GM19099 (cell line): Measurements from ENCODE around the gene POLN.

Source experiments
- POLR2A ChIP-seq: IDR thresholded peaks from 3 replicates; pipeline ENCODE4 v1.6.1; 2011; ENCODE audit warnings: low read depth; ENCODE audit not compliant: insufficient read length; ENCODE audit errors: extremely low read depth

The POLN gene

DNA sequence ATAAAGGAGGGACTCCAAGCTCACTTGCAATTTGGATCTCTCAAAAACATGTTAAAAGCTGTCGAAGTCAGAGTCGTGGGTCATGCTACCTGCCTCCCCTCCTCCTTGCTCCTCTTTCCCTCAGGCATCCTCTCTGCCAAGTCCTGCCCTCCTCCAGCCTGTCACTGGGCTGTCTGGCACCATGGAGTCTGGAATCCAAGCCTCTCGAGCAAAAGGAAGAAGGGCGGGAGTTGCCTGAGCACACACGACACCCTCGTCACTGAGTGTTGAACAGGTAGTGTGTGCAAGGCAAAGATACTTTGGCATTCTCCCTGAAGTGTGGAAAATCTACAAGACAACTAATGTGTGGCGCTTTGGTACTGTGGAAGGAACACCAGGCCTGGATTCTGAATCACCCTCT lies 62.2 kb downstream of the POLN start:
- TF ChIP-seq POLR2A, result no peak

GRCh38 chr4:2178986-2179385 lies 62.9 kb downstream of the POLN start:
- TF ChIP-seq POLR2A, result no peak

- no peak for TF ChIP-seq POLR2A
Measured at GRCh38 chr4:2177443-2178093, 64.4 kb downstream of the POLN start.

DNA sequence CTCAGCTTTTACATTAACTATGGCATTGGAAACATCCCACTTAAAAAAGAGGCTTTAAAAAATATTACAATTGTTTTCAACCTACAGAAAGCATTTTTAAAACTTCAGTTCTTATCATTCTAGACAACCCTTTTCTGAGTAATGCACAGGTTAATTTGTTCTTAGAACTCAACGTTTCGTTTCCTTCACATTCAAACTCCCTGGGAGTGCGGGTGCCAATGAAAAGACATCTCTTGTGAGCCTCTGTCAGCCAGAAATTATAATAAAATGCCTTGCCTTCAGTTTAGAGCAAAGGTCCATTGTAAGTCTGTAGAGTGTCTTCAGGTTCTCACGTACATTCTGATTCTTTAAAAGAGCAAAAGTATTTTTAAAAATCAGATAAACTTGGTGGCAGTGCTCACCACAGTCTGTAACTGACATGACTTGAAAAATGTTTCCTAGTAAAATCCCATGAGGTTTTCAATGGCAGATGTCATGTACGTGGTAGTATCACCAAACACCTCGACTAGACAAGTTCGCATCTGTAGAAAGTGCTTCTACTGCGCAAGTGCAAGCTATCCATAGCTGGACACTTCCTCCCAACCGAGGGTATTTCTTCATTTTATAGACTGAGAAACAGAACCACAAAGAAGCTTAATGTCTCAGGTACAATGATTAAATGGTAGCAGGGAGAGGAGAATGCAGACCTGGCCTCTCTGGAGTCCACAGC lies 65.8 kb downstream of the POLN start:
- no peak for TF ChIP-seq POLR2A

DNA sequence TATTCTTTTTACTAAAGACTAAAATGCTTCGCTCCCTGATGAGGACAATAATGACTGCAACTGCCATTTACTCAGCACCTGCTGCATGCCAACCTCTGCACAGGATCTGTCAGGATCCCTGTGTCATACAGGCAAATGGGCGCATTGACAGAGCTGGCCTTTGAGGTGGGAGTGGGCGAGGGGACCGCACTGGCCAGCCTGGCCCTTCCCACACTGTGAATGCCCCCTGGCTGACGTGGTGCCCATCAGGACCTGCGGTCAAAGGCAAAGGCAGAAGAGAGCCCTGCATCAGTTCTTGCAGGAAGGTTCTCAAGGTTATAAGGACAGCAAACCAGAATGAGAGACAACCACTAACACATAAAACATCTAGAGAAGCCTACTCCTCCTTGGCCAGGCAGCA lies 67.9 kb downstream of the POLN start:
- no peak for TF ChIP-seq POLR2A

GRCh38 chr4:2172627-2173231 lies 69.2 kb downstream of the POLN start:
- no peak for TF ChIP-seq POLR2A

GRCh38 chr4:2172161-2172560 lies 69.8 kb downstream of the POLN start:
- no peak for TF ChIP-seq POLR2A

DNA sequence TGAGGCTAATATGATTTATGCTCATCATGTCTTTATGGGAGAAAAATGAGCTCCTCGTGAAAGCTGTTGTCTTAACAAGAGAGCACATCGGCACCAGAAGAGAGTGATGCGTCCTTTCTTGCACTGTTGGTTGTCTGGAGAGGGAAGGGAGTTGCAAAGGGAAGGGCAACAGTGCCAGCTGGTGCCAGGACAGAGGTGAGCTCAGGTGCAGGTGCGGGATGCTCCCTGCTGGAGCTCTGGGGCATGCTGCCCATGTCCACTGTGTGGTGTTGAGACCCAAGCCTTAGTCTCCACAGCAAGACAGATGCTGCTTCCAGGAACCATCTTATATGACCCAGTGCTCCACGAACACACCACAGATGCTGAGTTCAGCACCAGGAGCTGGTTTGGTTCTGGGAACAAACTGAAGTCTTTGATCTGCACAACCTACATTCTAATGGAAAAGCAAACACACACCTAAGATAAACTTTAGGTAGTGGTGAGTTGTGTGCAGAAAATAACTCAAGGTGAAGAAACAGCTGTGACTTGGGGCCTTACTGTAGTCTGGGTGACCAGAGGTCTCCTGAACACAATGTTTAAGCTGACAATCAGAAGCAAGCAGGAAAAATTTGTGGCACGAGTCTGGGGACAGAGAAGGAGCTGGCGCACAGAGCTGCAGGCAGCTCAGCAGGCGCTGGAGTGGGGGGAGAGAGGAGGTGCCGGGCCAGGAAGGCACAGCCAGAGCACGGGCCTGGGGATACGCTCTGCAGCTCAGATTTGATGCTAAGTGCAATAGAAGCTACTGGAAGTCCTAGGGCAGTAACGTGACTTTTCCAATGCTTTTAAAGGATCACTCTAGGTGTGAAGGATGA lies 73.2 kb downstream of the POLN start:
- no peak for TF ChIP-seq POLR2A

GRCh38 chr4:2166253-2166652 lies 75.7 kb downstream of the POLN start:
- TF ChIP-seq POLR2A, result no peak

DNA sequence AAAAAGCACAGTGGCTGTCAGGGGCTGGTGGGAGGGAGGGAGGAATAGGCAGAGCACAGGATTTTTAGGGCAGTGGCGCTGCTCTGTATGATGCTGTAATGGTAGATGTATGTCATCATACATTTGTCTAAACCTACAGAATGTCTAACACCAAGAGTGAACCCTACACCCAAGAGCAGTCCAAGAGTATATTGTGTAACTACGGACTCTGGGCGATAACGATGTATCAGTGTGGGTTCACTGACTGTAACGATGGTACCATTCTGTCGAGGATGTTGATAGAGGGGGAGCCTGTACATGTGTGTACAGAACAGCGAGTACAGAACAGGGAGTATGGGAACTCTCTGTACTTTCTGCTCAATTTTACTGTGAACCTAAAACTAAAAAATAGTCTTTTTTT lies 76.5 kb downstream of the POLN start:
- TF ChIP-seq POLR2A, result no peak

DNA sequence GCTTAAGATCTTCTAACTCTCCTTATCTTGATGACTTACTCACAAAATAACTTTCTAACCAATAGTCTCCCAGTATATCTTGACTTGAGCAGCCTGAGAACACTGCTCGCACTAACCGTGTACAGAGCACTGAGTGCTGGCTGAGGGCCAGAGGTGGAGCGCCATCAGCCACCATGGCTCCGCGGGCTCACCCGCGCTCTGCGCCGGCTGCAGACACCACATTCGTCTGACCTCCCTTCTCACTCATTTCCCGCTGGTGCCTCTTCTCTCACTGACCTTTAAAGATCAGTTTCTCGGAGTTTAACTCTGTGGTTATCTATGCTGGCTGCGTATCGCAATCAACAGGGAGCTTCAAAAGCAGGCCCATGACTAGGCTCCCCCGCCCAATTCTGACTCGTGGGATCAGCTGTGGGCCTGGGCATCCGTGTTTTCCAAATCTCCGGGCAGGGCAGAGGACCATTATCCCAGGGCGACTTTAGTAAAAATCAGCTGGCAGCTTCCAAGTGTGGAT lies 78.6 kb downstream of the POLN start:
- no peak for TF ChIP-seq POLR2A

- TF ChIP-seq POLR2A, result no peak
Measured at GRCh38 chr4:2159931-2160330, 82.0 kb downstream of the POLN start.

DNA sequence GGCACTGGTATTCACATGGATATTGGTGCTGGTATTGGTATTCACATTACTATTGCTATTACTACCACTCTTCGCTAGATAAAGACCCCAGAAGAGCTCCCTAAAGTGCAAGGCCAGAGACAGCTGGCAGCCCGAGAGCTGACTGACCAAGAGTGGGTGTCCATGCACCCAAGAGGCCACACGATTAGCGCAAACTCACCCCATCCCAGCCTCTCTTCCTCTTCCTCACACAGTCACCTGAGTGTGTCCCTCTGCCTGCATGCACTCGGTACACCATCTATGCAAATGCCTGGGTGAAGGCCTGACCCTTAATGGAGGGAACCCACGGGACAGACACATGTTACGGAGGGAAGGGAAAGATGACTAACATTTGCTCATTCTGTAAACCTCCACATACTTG lies 86.7 kb downstream of the POLN start:
- no peak for TF ChIP-seq POLR2A

DNA sequence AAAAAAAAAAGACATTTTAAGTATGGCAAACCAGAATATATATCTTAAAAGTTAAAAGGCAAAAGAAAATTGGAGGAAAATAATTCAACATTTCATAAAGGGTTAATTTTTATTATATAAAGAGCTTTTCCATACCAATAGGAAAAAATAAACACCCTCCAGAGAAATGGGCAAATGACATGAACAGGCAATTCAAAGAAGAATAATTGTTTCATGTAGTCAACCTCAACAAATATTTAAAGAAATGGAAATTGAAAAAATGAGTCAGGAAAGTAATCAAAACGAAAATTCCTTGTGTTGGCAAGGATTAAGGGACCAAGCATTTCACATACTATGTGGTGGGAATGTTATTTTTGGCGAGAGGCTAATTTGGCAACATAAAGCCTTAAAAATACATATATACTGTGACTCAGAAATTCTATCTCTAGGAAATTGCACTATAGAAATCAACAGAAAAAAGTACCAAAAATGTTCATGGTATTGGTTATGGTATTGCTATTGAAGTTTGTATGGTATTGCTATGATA lies 87.6 kb downstream of the POLN start:
- no peak for TF ChIP-seq POLR2A

- no peak for TF ChIP-seq POLR2A
Measured at GRCh38 chr4:2151544-2151943, 90.4 kb downstream of the POLN start.
